HepG2 (cell line): ENCODE results near the gene RTN4. TPM values are rescaled to one million over a fixed set of nuclear protein-coding genes. Genes with fewer than 3 reads are reported as not detected.

Source experiments
- ATAC-seq: fragments of 200-7000 bp; cut with Tn5 transposase; 3 replicates; pipeline ENCODE4 v1.9.1; 2020; ENCODE audit warnings: mild to moderate bottlenecking, moderate library complexity
- BruUV-seq: library from RNA; stranded (reverse); fragments of 400-500 nt; replicated peaks from 2 replicates; lab custom pipeline; 2021; lab: Mats Ljungman, UMichigan
- CTCF ChIA-PET: fragments of 300-600 bp; formaldehyde crosslinking; extraction: SDS; loops from one replicate; lab custom pipeline; 2021; ENCODE audit warnings: low total read pairs, inconsistent platforms, low intra/inter-chr PET ratio; lab: Yijun Ruan, JAX
- POLR2A ChIA-PET: fragments of 350-600 bp; sonication (Branson Sonifier 250); formaldehyde crosslinking; loops from one replicate; lab custom pipeline; 2020; ENCODE audit warnings: antibody characterized with exemption, inconsistent platforms; lab: Yijun Ruan, JAX
- DNase-seq: peaks from one replicate; pipeline ENCODE4 v3.0.0-alpha.2; 2015; ENCODE audit warnings: low spot score
- FAIRE-seq: peaks from 3 replicates; lab custom pipeline; 2011; peaks lifted over from hg19 to GRCh38; lab: Jason Lieb, UNC
- H2AFZ ChIP-seq: one replicate; pipeline ENCODE4 v1.6.1; 2011; ENCODE audit warnings: low read length, inconsistent platforms
- H3K27ac ChIP-seq: fragments of 300-600 bp; 3 replicates; pipeline ENCODE4 v1.8.0; 2011; ENCODE audit warnings: mixed run types, mild to moderate bottlenecking, mixed read lengths, low read length, inconsistent platforms; ENCODE audit not compliant: insufficient read depth; ENCODE audit errors: extremely low read length
- H3K27me3 ChIP-seq, 2 experiments: fragments of 200-600 bp in 1 of 2; 2 replicates in 1 of 2; 3 replicates in 1 of 2; pipeline versions ENCODE4 v1.6.0 to v1.8.0; 2011; ENCODE audit warnings: low read length in 2 of 2, mild to moderate bottlenecking in 2 of 2, moderate library complexity in 2 of 2, inconsistent platforms in 1 of 2; ENCODE audit not compliant: insufficient read depth in 2 of 2, control insufficient read depth in 1 of 2
- H3K36me3 ChIP-seq, 2 experiments: fragments of 200-600 bp in 1 of 2; replicated peaks in 1 of 2; 2 replicates in 1 of 2; 3 replicates in 1 of 2; pipeline versions ENCODE4 v1.5.1 to v1.8.0; 2011; ENCODE audit warnings: low read length in 2 of 2, inconsistent platforms in 1 of 2; ENCODE audit not compliant: insufficient read depth in 2 of 2, control insufficient read depth in 1 of 2
- H3K4me1 ChIP-seq: 2 replicates; pipeline ENCODE4 v1.5.1; 2012; ENCODE audit warnings: low read length, inconsistent platforms; ENCODE audit not compliant: insufficient read depth
- H3K4me2 ChIP-seq: 2 replicates; pipeline ENCODE4 v1.6.0; 2011; ENCODE audit warnings: low read depth, low read length, inconsistent platforms
- H3K4me3 ChIP-seq, 3 experiments: fragments of 200-600 bp in 1 of 3; sonication (generic), shearing (Covaris generic) in 1 of 3; replicated peaks in 1 of 3; 2 replicates each; pipeline ENCODE4 v1.5.1; 2011 to 2016; ENCODE audit warnings: low read length in 3 of 3, inconsistent platforms in 2 of 3, low read depth in 2 of 3, mild to moderate bottlenecking in 2 of 3, control low read depth in 1 of 3, mixed read lengths in 1 of 3; ENCODE audit not compliant: insufficient read depth in 1 of 3
- H3K79me2 ChIP-seq: one replicate; pipeline ENCODE4 v1.6.1; 2011; ENCODE audit warnings: low read length, inconsistent platforms; ENCODE audit not compliant: insufficient read depth
- H3K9ac ChIP-seq: 2 replicates; pipeline ENCODE4 v1.6.0; 2011; ENCODE audit warnings: mild to moderate bottlenecking, low read depth, low read length, inconsistent platforms; ENCODE audit not compliant: insufficient read depth
- H3K9me3 ChIP-seq: 2 replicates; pipeline ENCODE4 v1.5.1; 2012; ENCODE audit warnings: mild to moderate bottlenecking, low read length
- H4K20me1 ChIP-seq: 2 replicates; pipeline ENCODE4 v1.6.0; 2011; ENCODE audit warnings: inconsistent platforms, mild to moderate bottlenecking, low read length, moderate library complexity; ENCODE audit not compliant: insufficient read depth
- ARID3A ChIP-seq: IDR thresholded peaks from 2 replicates; pipeline ENCODE4 v1.6.1; 2012; ENCODE audit warnings: low read depth, low read length, improper control_type of control experiment
- FOXP4 ChIP-seq: sonication (generic); formaldehyde crosslinking; IDR thresholded peaks from 2 replicates; pipeline ENCODE4 v1.4.0; 2020; ENCODE audit warnings: missing genetic modification reagents
- KDM3A ChIP-seq: IDR thresholded peaks from 2 replicates; pipeline ENCODE4 v1.6.1; 2018; ENCODE audit warnings: low read depth, missing compliant biosample characterization
- MXI1 ChIP-seq: IDR thresholded peaks from 3 replicates; pipeline ENCODE4 v1.6.1; 2012; ENCODE audit warnings: low read depth, low read length, inconsistent platforms, borderline replicate concordance
- NFAT5 ChIP-seq: sonication (generic); formaldehyde crosslinking; IDR thresholded peaks from 2 replicates; pipeline ENCODE4 v1.4.0; 2020; ENCODE audit warnings: missing genetic modification reagents
- PITX1 ChIP-seq: sonication (generic); formaldehyde crosslinking; IDR thresholded peaks from 2 replicates; pipeline ENCODE4 v1.5.1; 2020; ENCODE audit warnings: mild to moderate bottlenecking, missing genetic modification reagents
- RFXANK ChIP-seq: IDR thresholded peaks from 2 replicates; pipeline ENCODE4 v1.6.1; 2016
- SP4 ChIP-seq: sonication (generic); formaldehyde crosslinking; IDR thresholded peaks from 2 replicates; pipeline ENCODE4 v1.8.1; 2023; ENCODE audit warnings: mild to moderate bottlenecking, missing genetic modification reagents
- ZGPAT ChIP-seq: IDR thresholded peaks from 2 replicates; pipeline ENCODE4 v1.6.1; 2016; ENCODE audit warnings: mild to moderate bottlenecking
- ZNF670 ChIP-seq: sonication (generic); formaldehyde crosslinking; IDR thresholded peaks from 2 replicates; pipeline ENCODE4 v1.8.0; 2022; ENCODE audit warnings: mild to moderate bottlenecking, missing genetic modification reagents, borderline replicate concordance
- whole genome bisulfite sequencing: methylation state at CpG from one replicate; pipeline ENCODE4 v1.1.6; 2017; ENCODE audit warnings: low lambda C conversion rate; 5-methylcytosine and 5-hydroxymethylcytosine counted together
- in situ Hi-C: cut with HindIII; loops from 2 replicates; pipeline ENCODE4 v1.10.0; 2017; ENCODE audit warnings: low pct_unique_long_range_greater_than_20kb; ENCODE audit not compliant: extremely low pct_ligation_motif_present
- intact Hi-C: fragments of 100-400 bp; cut with micrococcal nuclease; formaldehyde crosslinking; loops from one replicate; pipeline ENCODE4 v1.10.0; 2022; ENCODE audit not compliant: unreplicated experiment
- polyA plus RNA-seq, 8 experiments: library from polyadenylated mRNA; depleted of rRNA in 3 of 8; stranded (reverse) in 7 of 8; unstranded in 1 of 8; fragments of >200 nt; fragmentation: Illumina TruSeq in 4 of 8; extraction: Trizol in 4 of 8; gene quantifications; 2 replicates each; pipeline versions ENCODE4 v1.2.1 to v1.2.3, GENCODE V29; 2011 to 2016; ENCODE audit warnings: low read depth in 4 of 8, missing spikeins in 1 of 8, mixed read lengths in 1 of 8; ENCODE audit not compliant: insufficient read depth in 1 of 8
- total RNA-seq, 5 experiments: library from RNA; depleted of rRNA; stranded (reverse); fragments of >200 nt; fragmentation: Illumina TruSeq; extraction: Trizol; gene quantifications; 2 replicates each; pipeline ENCODE4 v1.2.3, GENCODE V29; 2016; ENCODE audit warnings: low read depth in 1 of 5

RTN4 gene
- total and polyA plus RNA-seq, 2 of the 13 experiments (the other 11 are each of a cell fraction or from before 2014, with no cell fraction given) = 98.4 to 133 TPM

GRCh38 chr2:54936766-54937165 is 113.5 kb downstream of the RTN4 start:
- CTCF ChIA-PET = no interaction called here
- peaks cover 12% of the 10 kb centered on the region for H3K9me3 ChIP-seq
- H3K79me2 ChIP-seq = no peaks in the 10 kb centered on the region
- ATAC-seq (no peak), FAIRE-seq (no peak), DNase-seq (no peak)
- BruUV-seq = no TSS peak
- H3K4me2 ChIP-seq = no peak overlapping the region
- H3K27me3 ChIP-seq = no peaks in the 10 kb centered on the region
- peaks cover 16% of the 10 kb centered on the region for H3K4me1 ChIP-seq
- in situ Hi-C loops = no loop called here
- H3K27ac ChIP-seq = no peak overlapping the region
- H3K36me3 ChIP-seq = no peaks in the 10 kb centered on the region
- no peak for TF ChIP-seq ARID3A
- no peak for TF ChIP-seq PITX1
- no peak for TF ChIP-seq SP4 (CRISPR knock-in tag)
- no peak for TF ChIP-seq FOXP4
- no peak for TF ChIP-seq MXI1
- no peak for TF ChIP-seq KDM3A (CRISPR knock-in tag)
- TF ChIP-seq ZGPAT (CRISPR knock-in tag) = no peak
- TF ChIP-seq ZNF670 (CRISPR knock-in tag) = no peak
- no peak for TF ChIP-seq RFXANK (CRISPR knock-in tag)
- no peak for TF ChIP-seq NFAT5 (CRISPR knock-in tag)
- TF ChIP-seq, all 625 proteins: peak for 0
- no peak overlapping the region for H3K9ac ChIP-seq
- H4K20me1 ChIP-seq = no peaks in the 10 kb centered on the region
- intact Hi-C loops = no loop called here
- 85% methylated on average over 8 of the region's 8 CpGs for WGBS
- no peak overlapping the region for H2AFZ ChIP-seq
- H3K4me3 ChIP-seq = no peak overlapping the region
- POLR2A ChIA-PET = no interaction called here
